K562 (cell line): ENCODE measurements around the gene CD19. TPM values are rescaled to one million over a fixed set of nuclear protein-coding genes. Genes with fewer than 3 reads are reported as not detected.
A peak's percentile ranks its signal among the peaks of the same experiment; 100 is the strongest.

Experiments
- HMG20B ChIP-seq: fragments of 250-450 bp; sonication (Bioruptor Pico); IDR thresholded peaks from 2 replicates; pipeline ENCODE4 v1.5.0; 2021; ENCODE audit warnings: mild to moderate bottlenecking
- KHSRP ChIP-seq: fragments of 450-650 bp; IDR thresholded peaks from 2 replicates; pipeline ENCODE4 v1.6.1; 2017
- LARP7 ChIP-seq: fragments of 450-650 bp; IDR thresholded peaks from 2 replicates; pipeline ENCODE4 v1.6.1; 2016
- SMAD4 ChIP-seq: fragments of 250-450 bp; sonication (Bioruptor Pico); conservative IDR thresholded peaks from 2 replicates; pipeline ENCODE4 v1.8.0; 2021; ENCODE audit warnings: inconsistent platforms, mild to moderate bottlenecking, moderate library complexity
- TEAD4 ChIP-seq, 2 experiments: sonication (generic) in 1 of 2; formaldehyde crosslinking in 1 of 2; IDR thresholded peaks; 2 replicates each; pipeline versions ENCODE4 v1.6.1 to v1.8.0; 2012 to 2022; ENCODE audit warnings: borderline replicate concordance in 1 of 2, inconsistent platforms in 1 of 2, low read length in 1 of 2, mild to moderate bottlenecking in 1 of 2, missing genetic modification reagents in 1 of 2
- YBX1 ChIP-seq: fragments of 450-650 bp; IDR thresholded peaks from 2 replicates; pipeline ENCODE4 v1.7.1; 2016; ENCODE audit warnings: mild to moderate bottlenecking
- polyA plus RNA-seq, 8 experiments: library from polyadenylated mRNA; depleted of rRNA in 4 of 8; stranded (reverse) in 5 of 8; unstranded in 3 of 8; fragments of >200 nt; fragmentation: Nextera tagmentation in 2 of 8; fragmentation: Illumina TruSeq in 1 of 8; extraction: Ambion mirVana in 2 of 8; extraction: Trizol in 1 of 8; gene quantifications; 2 replicates each; pipeline versions ENCODE4 v1.2.1 to v1.2.3, GENCODE V29; 2011 to 2014; ENCODE audit warnings: inconsistent platforms in 1 of 8, missing spikeins in 1 of 8
- total RNA-seq, 7 experiments: library from RNA; depleted of rRNA in 6 of 7; stranded (reverse); fragments of >200 nt in 6 of 7; fragmentation: Illumina TruSeq in 2 of 7; extraction: Trizol in 2 of 7; gene quantifications; 2 replicates each; pipeline versions ENCODE4 v1.2.1 to v1.2.3, GENCODE V29; 2011 to 2021; ENCODE audit warnings: low replicate concordance in 1 of 7
- TF ChIP-seq, protein P1 (sequence below): fragments of 450-650 bp; IDR thresholded peaks from 2 replicates; pipeline ENCODE4 v1.7.0; 2016; ENCODE audit warnings: borderline replicate concordance
- TF ChIP-seq, protein P2 (sequence below): fragments of 450-650 bp; IDR thresholded peaks from 2 replicates; pipeline ENCODE4 v1.6.1; 2016; ENCODE audit warnings: borderline replicate concordance

CD19 gene
- total and polyA plus RNA-seq, 9 of the 15 experiments (the other 6 are each of a cell fraction or from before 2014, with no cell fraction given), result 0.27 to 3.7 (median 2.0) TPM; not detected in 1

DNA sequence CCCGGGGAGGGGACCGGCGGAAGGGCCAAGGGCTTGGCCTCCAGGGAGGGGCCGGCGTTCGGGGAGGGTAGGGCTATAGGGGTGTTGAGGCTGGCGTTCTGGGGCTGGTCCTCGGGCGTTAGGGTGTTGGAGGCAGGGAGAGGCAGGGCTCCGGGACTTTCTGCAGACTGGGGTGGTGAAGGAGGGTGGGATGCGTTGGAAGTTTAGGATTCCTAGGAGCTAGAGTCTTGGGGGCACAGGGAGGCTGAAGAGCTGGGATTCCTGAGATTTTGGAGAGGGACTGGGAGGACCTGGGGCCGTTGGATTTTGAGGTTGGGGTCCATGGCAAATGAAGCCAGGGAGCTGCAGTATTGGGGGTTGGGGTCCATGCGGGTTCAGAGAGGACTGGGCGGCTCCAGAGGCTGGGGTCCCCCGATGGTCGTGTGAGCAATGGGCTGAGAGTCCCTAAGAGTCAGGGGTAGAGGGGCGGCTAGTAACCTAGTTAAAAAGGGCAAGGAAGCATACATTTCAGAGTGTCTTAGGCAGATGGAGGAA, 19.7 kb downstream of the CD19 start (continued):
- TF ChIP-seq, protein P1, sequence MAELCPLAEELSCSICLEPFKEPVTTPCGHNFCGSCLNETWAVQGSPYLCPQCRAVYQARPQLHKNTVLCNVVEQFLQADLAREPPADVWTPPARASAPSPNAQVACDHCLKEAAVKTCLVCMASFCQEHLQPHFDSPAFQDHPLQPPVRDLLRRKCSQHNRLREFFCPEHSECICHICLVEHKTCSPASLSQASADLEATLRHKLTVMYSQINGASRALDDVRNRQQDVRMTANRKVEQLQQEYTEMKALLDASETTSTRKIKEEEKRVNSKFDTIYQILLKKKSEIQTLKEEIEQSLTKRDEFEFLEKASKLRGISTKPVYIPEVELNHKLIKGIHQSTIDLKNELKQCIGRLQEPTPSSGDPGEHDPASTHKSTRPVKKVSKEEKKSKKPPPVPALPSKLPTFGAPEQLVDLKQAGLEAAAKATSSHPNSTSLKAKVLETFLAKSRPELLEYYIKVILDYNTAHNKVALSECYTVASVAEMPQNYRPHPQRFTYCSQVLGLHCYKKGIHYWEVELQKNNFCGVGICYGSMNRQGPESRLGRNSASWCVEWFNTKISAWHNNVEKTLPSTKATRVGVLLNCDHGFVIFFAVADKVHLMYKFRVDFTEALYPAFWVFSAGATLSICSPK, result 0 out of 2 replicates have a peak, but pooled peaks have one; percentile 34
- TF ChIP-seq, protein P2, sequence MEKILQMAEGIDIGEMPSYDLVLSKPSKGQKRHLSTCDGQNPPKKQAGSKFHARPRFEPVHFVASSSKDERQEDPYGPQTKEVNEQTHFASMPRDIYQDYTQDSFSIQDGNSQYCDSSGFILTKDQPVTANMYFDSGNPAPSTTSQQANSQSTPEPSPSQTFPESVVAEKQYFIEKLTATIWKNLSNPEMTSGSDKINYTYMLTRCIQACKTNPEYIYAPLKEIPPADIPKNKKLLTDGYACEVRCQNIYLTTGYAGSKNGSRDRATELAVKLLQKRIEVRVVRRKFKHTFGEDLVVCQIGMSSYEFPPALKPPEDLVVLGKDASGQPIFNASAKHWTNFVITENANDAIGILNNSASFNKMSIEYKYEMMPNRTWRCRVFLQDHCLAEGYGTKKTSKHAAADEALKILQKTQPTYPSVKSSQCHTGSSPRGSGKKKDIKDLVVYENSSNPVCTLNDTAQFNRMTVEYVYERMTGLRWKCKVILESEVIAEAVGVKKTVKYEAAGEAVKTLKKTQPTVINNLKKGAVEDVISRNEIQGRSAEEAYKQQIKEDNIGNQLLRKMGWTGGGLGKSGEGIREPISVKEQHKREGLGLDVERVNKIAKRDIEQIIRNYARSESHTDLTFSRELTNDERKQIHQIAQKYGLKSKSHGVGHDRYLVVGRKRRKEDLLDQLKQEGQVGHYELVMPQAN, result 0 out of 2 replicates have a peak, but pooled peaks have one; percentile 31
- TF ChIP-seq HMG20B (CRISPR knock-in tag) (0 out of 2 replicates have a peak, but pooled peaks have one; percentile 15), TEAD4 (IDR thresholded peaks at IDR 0.05; ENCODE audit: low read length) (no peak), TEAD4 (CRISPR knock-in tag; IDR thresholded peaks at IDR 0.05; ENCODE audit: borderline replicate concordance) (no peak), SMAD4 (CRISPR knock-in tag) (0 out of 2 replicates have a peak, but pooled peaks have one; percentile 4), KHSRP (no peak), LARP7 (peak; percentile 77; the same call in 1 of the 2 replicates), YBX1 (no peak)
